ENCODE data around the gene RAP1A. TPM values are rescaled to one million over a fixed set of nuclear protein-coding genes. Genes with fewer than 3 reads are reported as not detected.
A peak's percentile ranks its signal among the peaks of the same experiment; 100 is the strongest.

The RAP1A gene
- total RNA-seq, 1 experiment from 2014 or later, result 37.1 TPM

GRCh38 chr1:111654839-111655238 is 35.2 kb downstream of the RAP1A start:
- intact Hi-C loops (cut with micrococcal nuclease; ENCODE audit: unreplicated experiment) (no loop called here), in situ Hi-C loops (cut with HindIII; ENCODE audit: low pct_unique_long_range_greater_than_20kb, low sequenced_read_pairs) (no loop called here)
- no peak overlapping the region for H3K27ac ChIP-seq (ENCODE audit: low read length)
- TF ChIP-seq, protein P1, sequence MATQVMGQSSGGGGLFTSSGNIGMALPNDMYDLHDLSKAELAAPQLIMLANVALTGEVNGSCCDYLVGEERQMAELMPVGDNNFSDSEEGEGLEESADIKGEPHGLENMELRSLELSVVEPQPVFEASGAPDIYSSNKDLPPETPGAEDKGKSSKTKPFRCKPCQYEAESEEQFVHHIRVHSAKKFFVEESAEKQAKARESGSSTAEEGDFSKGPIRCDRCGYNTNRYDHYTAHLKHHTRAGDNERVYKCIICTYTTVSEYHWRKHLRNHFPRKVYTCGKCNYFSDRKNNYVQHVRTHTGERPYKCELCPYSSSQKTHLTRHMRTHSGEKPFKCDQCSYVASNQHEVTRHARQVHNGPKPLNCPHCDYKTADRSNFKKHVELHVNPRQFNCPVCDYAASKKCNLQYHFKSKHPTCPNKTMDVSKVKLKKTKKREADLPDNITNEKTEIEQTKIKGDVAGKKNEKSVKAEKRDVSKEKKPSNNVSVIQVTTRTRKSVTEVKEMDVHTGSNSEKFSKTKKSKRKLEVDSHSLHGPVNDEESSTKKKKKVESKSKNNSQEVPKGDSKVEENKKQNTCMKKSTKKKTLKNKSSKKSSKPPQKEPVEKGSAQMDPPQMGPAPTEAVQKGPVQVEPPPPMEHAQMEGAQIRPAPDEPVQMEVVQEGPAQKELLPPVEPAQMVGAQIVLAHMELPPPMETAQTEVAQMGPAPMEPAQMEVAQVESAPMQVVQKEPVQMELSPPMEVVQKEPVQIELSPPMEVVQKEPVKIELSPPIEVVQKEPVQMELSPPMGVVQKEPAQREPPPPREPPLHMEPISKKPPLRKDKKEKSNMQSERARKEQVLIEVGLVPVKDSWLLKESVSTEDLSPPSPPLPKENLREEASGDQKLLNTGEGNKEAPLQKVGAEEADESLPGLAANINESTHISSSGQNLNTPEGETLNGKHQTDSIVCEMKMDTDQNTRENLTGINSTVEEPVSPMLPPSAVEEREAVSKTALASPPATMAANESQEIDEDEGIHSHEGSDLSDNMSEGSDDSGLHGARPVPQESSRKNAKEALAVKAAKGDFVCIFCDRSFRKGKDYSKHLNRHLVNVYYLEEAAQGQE (IDR thresholded peaks at IDR 0.05; ENCODE audit: insufficient read depth in 1 of 2, low read depth in 2 of 2, low read length in 1 of 2), result no peak
- no peak for TF ChIP-seq SIN3A (IDR thresholded peaks at IDR 0.05; ENCODE audit: borderline replicate concordance, insufficient read depth, low read depth, low read length)
- H3K36me3 ChIP-seq (ENCODE audit: control insufficient read depth, insufficient read depth, low read length), result no peaks in the 10 kb centered on the region
- H3K27me3 ChIP-seq (ENCODE audit: control insufficient read depth, insufficient read depth, low read length), result no peaks in the 10 kb centered on the region
- POLR2A ChIA-PET, result no interaction called here
- H3K4me1 ChIP-seq (ENCODE audit: control insufficient read depth, insufficient read depth, low read length), result no peaks in the 10 kb centered on the region
- no peak for DNase-seq (ENCODE audit: low read depth, low spot score)
- BruUV-seq (replicated peaks), result no TSS peak
- ATAC-seq, result no peak
- H3K4me3 ChIP-seq (ENCODE audit: low read depth in 2 of 2, low read length in 2 of 2), result no peak overlapping the region
- H3K9me3 ChIP-seq (ENCODE audit: control insufficient read depth, insufficient read depth, low read depth, low read length), result no peaks in the 10 kb centered on the region
- CTCF ChIA-PET, result interaction anchor here (0.6 kb wide), 1 partner anchor 159 kb away, joined by 3 read pairs; no protein-coding TSS in a partner anchor

- Histone ChIP-seq H3K36me3 (ENCODE audit: control insufficient read depth, insufficient read depth, low read length) (no peaks in the 10 kb centered on the region), H3K27ac (ENCODE audit: low read length) (no peak overlapping the region), H3K9me3 (ENCODE audit: control insufficient read depth, insufficient read depth, low read depth, low read length) (no peaks in the 10 kb centered on the region), H3K27me3 (ENCODE audit: control insufficient read depth, insufficient read depth, low read length) (no peaks in the 10 kb centered on the region), H3K4me3 (ENCODE audit: low read depth in 2 of 2, low read length in 2 of 2) (no peak overlapping the region), H3K4me1 (ENCODE audit: control insufficient read depth, insufficient read depth, low read length) (no peaks in the 10 kb centered on the region)
- ATAC-seq (no peak; the same call in 1 of the 2 replicates), DNase-seq (ENCODE audit: low read depth, low spot score) (peak; percentile 35)
- in situ Hi-C loops (cut with HindIII; ENCODE audit: low pct_unique_long_range_greater_than_20kb, low sequenced_read_pairs), result no loop called here
- ChIA-PET CTCF (interaction anchor here (0.7 kb wide), 1 partner anchor 148 kb away, joined by 10 read pairs; no protein-coding TSS in a partner anchor), POLR2A (no interaction called here)
- no TSS peak for BruUV-seq (replicated peaks)
- intact Hi-C loops (cut with micrococcal nuclease; ENCODE audit: unreplicated experiment), result loop anchor here (1.0 kb wide), 1 partner anchor 148 kb away; no protein-coding TSS in a partner anchor
- TF ChIP-seq POLR2AphosphoS5 (IDR thresholded peaks at IDR 0.05; ENCODE audit: low read depth, low read length), result no peak
- TF ChIP-seq TCF7L2 (IDR thresholded peaks at IDR 0.05; ENCODE audit: low read depth, low read length), result no peak
- TF ChIP-seq SIN3A (IDR thresholded peaks at IDR 0.05; ENCODE audit: borderline replicate concordance, insufficient read depth, low read depth, low read length), result no peak
- TF ChIP-seq, protein P1 (IDR thresholded peaks at IDR 0.05; ENCODE audit: insufficient read depth in 1 of 2, low read depth in 2 of 2, low read length in 1 of 2), result no peak
- TF ChIP-seq, protein P2, sequence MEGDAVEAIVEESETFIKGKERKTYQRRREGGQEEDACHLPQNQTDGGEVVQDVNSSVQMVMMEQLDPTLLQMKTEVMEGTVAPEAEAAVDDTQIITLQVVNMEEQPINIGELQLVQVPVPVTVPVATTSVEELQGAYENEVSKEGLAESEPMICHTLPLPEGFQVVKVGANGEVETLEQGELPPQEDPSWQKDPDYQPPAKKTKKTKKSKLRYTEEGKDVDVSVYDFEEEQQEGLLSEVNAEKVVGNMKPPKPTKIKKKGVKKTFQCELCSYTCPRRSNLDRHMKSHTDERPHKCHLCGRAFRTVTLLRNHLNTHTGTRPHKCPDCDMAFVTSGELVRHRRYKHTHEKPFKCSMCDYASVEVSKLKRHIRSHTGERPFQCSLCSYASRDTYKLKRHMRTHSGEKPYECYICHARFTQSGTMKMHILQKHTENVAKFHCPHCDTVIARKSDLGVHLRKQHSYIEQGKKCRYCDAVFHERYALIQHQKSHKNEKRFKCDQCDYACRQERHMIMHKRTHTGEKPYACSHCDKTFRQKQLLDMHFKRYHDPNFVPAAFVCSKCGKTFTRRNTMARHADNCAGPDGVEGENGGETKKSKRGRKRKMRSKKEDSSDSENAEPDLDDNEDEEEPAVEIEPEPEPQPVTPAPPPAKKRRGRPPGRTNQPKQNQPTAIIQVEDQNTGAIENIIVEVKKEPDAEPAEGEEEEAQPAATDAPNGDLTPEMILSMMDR (IDR thresholded peaks at IDR 0.05), result peak; percentile 57; the same call in 1 of the 2 replicates
These were observed 36.8 kb downstream of the RAP1A start for GRCh38 chr1:111656086-111657017.
